ENCODE measurements around the gene FYN.

The FYN gene

GRCh38 chr6:111683157-111683556 is 190.1 kb downstream of the FYN start:
- CTCF ChIA-PET: no interaction called here

GRCh38 chr6:111681860-111682259 is 191.4 kb downstream of the FYN start:
- CTCF ChIA-PET: interaction anchor here (1.1 kb wide), 1 partner anchor 361 kb away, joined by 5 read pairs; no protein-coding TSS in a partner anchor
- H3K9me3 ChIP-seq (ENCODE audit: control insufficient read depth, insufficient read depth, low read depth, low read length): no peaks in the 10 kb centered on the region
- TF ChIP-seq FEZF1 (tag by site-specific recombination; IDR thresholded peaks at IDR 0.05) (no peak), ZNF184 (tag by site-specific recombination; IDR thresholded peaks at IDR 0.05) (no peak), TRIM28 (IDR thresholded peaks at IDR 0.05; ENCODE audit: borderline replicate concordance, low read length) (no peak), ZNF239 (tag by site-specific recombination; IDR thresholded peaks at IDR 0.05) (no peak), INSM2 (tag by site-specific recombination; IDR thresholded peaks at IDR 0.05) (no peak), CTCF (tag by site-specific recombination; IDR thresholded peaks at IDR 0.05) (no peak), ZSCAN18 (tag by site-specific recombination; IDR thresholded peaks at IDR 0.05) (no peak), RBAK (tag by site-specific recombination; IDR thresholded peaks at IDR 0.05) (no peak), ZNF132 (tag by site-specific recombination; IDR thresholded peaks at IDR 0.05; ENCODE audit: borderline replicate concordance) (no peak), ZBTB7A (tag by site-specific recombination; IDR thresholded peaks at IDR 0.05; ENCODE audit: low read depth) (no peak), ZBTB17 (tag by site-specific recombination; IDR thresholded peaks at IDR 0.05) (no peak)

More at GRCh38 chr6:111683157-111683556, 190.1 kb downstream of the FYN start:
- H3K4me1 ChIP-seq (ENCODE audit: control insufficient read depth, insufficient read depth, low read length): no peaks in the 10 kb centered on the region
- no peak overlapping the region for H3K4me3 ChIP-seq (ENCODE audit: low read depth, low read length)
- no peak overlapping the region for H3K27ac ChIP-seq (ENCODE audit: extremely low read depth, low read depth, low read length)
- no peaks in the 10 kb centered on the region for H3K9me3 ChIP-seq (ENCODE audit: control insufficient read depth, insufficient read depth, low read depth, low read length)
- H3K36me3 ChIP-seq (ENCODE audit: control insufficient read depth in 2 of 2, insufficient read depth in 1 of 2, low read length in 2 of 2): peaks cover 4 to 77% of the 10 kb centered on the region in 2 experiments; a peak in 2 of 3 replicates
- no peak for TF ChIP-seq ZNF513 (tag by site-specific recombination; IDR thresholded peaks at IDR 0.05)
- no peak for TF ChIP-seq SP7 (tag by site-specific recombination; IDR thresholded peaks at IDR 0.05)
- TF ChIP-seq ZNF692 (tag by site-specific recombination; IDR thresholded peaks at IDR 0.05): no peak
- TF ChIP-seq ZNF362 (tag by site-specific recombination; IDR thresholded peaks at IDR 0.05): no peak
- no peak for TF ChIP-seq ZNF561 (tag by site-specific recombination; IDR thresholded peaks at IDR 0.05; ENCODE audit: borderline replicate concordance)
- no peak for TF ChIP-seq ZNF133 (tag by site-specific recombination; IDR thresholded peaks at IDR 0.05)
- TF ChIP-seq ZXDB (tag by site-specific recombination; IDR thresholded peaks at IDR 0.05): no peak
- TF ChIP-seq ZNF626 (tag by site-specific recombination; IDR thresholded peaks at IDR 0.05): no peak
- TF ChIP-seq SETDB1 (IDR thresholded peaks at IDR 0.05; ENCODE audit: insufficient read length, low read length): no peak
- TF ChIP-seq FEZF1 (tag by site-specific recombination; IDR thresholded peaks at IDR 0.05): no peak
- no peak for TF ChIP-seq TCF7L2 (IDR thresholded peaks at IDR 0.05; ENCODE audit: borderline replicate concordance, low read depth, low read length)
- no peak for TF ChIP-seq ZNF654 (tag by site-specific recombination; IDR thresholded peaks at IDR 0.05; ENCODE audit: low read depth)
- TF ChIP-seq HOXA7 (CRISPR knock-in tag; IDR thresholded peaks at IDR 0.05; ENCODE audit: borderline replicate concordance): no peak
- no peak for TF ChIP-seq ZNF776 (tag by site-specific recombination; IDR thresholded peaks at IDR 0.05; ENCODE audit: borderline replicate concordance)
- TF ChIP-seq ZNF791 (tag by site-specific recombination; IDR thresholded peaks at IDR 0.05): no peak
- TF ChIP-seq KLF17 (tag by site-specific recombination; IDR thresholded peaks at IDR 0.05): no peak
- no peak for TF ChIP-seq ZNF292 (tag by site-specific recombination; IDR thresholded peaks at IDR 0.05; ENCODE audit: borderline replicate concordance, low read depth)
- TF ChIP-seq ZNF530 (tag by site-specific recombination; IDR thresholded peaks at IDR 0.05; ENCODE audit: low read depth): no peak
- TF ChIP-seq BCL11B (tag by site-specific recombination; IDR thresholded peaks at IDR 0.05; ENCODE audit: low read depth): no peak
- POLR2A ChIA-PET: no interaction called here

More at GRCh38 chr6:111681860-111682259, 191.4 kb downstream of the FYN start:
- H3K4me1 ChIP-seq (ENCODE audit: control insufficient read depth, insufficient read depth, low read length): no peaks in the 10 kb centered on the region
- POLR2A ChIA-PET: no interaction called here
- no peak overlapping the region for H3K27ac ChIP-seq (ENCODE audit: extremely low read depth, low read depth, low read length)
- no peak overlapping the region for H3K4me3 ChIP-seq (ENCODE audit: low read depth, low read length)
- peaks cover 0 to 83% of the 10 kb centered on the region in 2 experiments; a peak in 2 of 3 replicates for H3K36me3 ChIP-seq (ENCODE audit: control insufficient read depth in 2 of 2, insufficient read depth in 1 of 2, low read length in 2 of 2)

Measured in HEK293 (cell line).